Astrocyte of the cerebellum (primary cell): ENCODE results near the gene CTNNA2.
A peak's percentile ranks its signal among the peaks of the same experiment; 100 is the strongest.

Experiments used
- DNase-seq: peaks from one replicate; pipeline ENCODE4 v3.0.0-alpha.2; 2011; ENCODE audit warnings: low read depth
- H3K4me3 ChIP-seq: 2 replicates; pipeline ENCODE4 v1.5.1; 2011; ENCODE audit warnings: mild to moderate bottlenecking, low read depth, low read length, moderate library complexity
- CTCF ChIP-seq: IDR thresholded peaks from 2 replicates; pipeline ENCODE4 v1.5.1; 2012; ENCODE audit warnings: low read length, low read depth, moderate library complexity, mild to moderate bottlenecking; ENCODE audit errors: missing control alignments
- in situ Hi-C: cut with HindIII; loops from 2 replicates; pipeline ENCODE4 v1.10.0; 2017; ENCODE audit warnings: low sequenced_read_pairs

Gene CTNNA2

GRCh38 chr2:79576451-79576850 is 63.6 kb downstream of the CTNNA2 start:
- TF ChIP-seq CTCF: no peak
- in situ Hi-C loops: no loop called here
- DNase-seq: no peak
- H3K4me3 ChIP-seq: no peak overlapping the region

GRCh38 chr2:79578952-79579351 is 66.1 kb downstream of the CTNNA2 start:
- TF ChIP-seq CTCF: no peak
- in situ Hi-C loops: no loop called here
- H3K4me3 ChIP-seq: no peak overlapping the region
- no peak for DNase-seq

GRCh38 chr2:79580175-79580574 is 67.3 kb downstream of the CTNNA2 start:
- DNase-seq: peak; percentile 32
- in situ Hi-C loops: no loop called here
- H3K4me3 ChIP-seq: no peak overlapping the region
- TF ChIP-seq CTCF: peak; percentile 29

- no peak for TF ChIP-seq CTCF
- no peak for DNase-seq
- in situ Hi-C loops: no loop called here
- no peak overlapping the region for H3K4me3 ChIP-seq
These were observed 73.0 kb downstream of the CTNNA2 start for GRCh38 chr2:79585701-79586433.

GRCh38 chr2:79591281-79591680 is 78.4 kb downstream of the CTNNA2 start:
- DNase-seq: no peak
- in situ Hi-C loops: no loop called here
- no peak for TF ChIP-seq CTCF
- H3K4me3 ChIP-seq: no peak overlapping the region

- no peak overlapping the region for H3K4me3 ChIP-seq
- no peak for DNase-seq
- TF ChIP-seq CTCF: no peak
- in situ Hi-C loops: no loop called here
These were observed 80.5 kb downstream of the CTNNA2 start for GRCh38 chr2:79593237-79593867.
